HCT116 (cell line): ENCODE results near the gene GPR176. TPM values are rescaled to one million over a fixed set of nuclear protein-coding genes. Genes with fewer than 3 reads are reported as not detected.

ENCODE experiments used
- ATAC-seq: fragments of 200-7000 bp; cut with Tn5 transposase; 2 replicates; pipeline ENCODE4 v1.9.1; 2020; ENCODE audit warnings: mild to moderate bottlenecking, moderate library complexity
- BruUV-seq: library from RNA; stranded (reverse); fragments of 400-500 nt; replicated peaks from 2 replicates; lab custom pipeline; 2021; lab: Mats Ljungman, UMichigan
- CTCF ChIA-PET: fragments of 300-600 bp; sonication (Branson Sonifier 250); formaldehyde crosslinking; loops from one replicate; lab custom pipeline; 2021; ENCODE audit warnings: antibody characterized with exemption; lab: Charles Lee
- POLR2A ChIA-PET: fragments of 300-600, 350-600 bp; sonication (Branson Sonifier 250); formaldehyde crosslinking; loops from one replicate; lab custom pipeline; 2021; ENCODE audit warnings: antibody characterized with exemption; lab: Charles Lee
- RAD21 ChIA-PET, 2 experiments: fragments of 300-600 bp; sonication (Branson Sonifier 250); formaldehyde crosslinking; loops; one replicate each; lab custom pipeline; 2023; ENCODE audit warnings: low total read pairs in 2 of 2; ENCODE audit not compliant: uncharacterized antibody in 2 of 2, unreplicated experiment in 2 of 2, low non-redundant PET in 1 of 2; lab: Charles Lee
- DNase-seq: peaks from one replicate; pipeline ENCODE4 v3.0.0-alpha.2; 2010; ENCODE audit warnings: low read depth, low spot score
- H2AFZ ChIP-seq: fragments of 200-600 bp; shearing (Covaris generic), sonication (generic); 2 replicates; pipeline ENCODE4 v1.6.1; 2017; ENCODE audit warnings: low read depth, mixed run types, mixed read lengths, antibody characterized with exemption, low read length; ENCODE audit not compliant: poor library complexity, severe bottlenecking
- H3K27ac ChIP-seq: 2 replicates; pipeline ENCODE4 v1.5.1; 2012; ENCODE audit warnings: low read depth, low read length
- H3K27me3 ChIP-seq: fragments of 200-600 bp; sonication (generic); 2 replicates; pipeline ENCODE4 v1.6.1; 2016; ENCODE audit warnings: mixed run types, low read length, mixed read lengths; ENCODE audit not compliant: insufficient read depth
- H3K36me3 ChIP-seq, 2 experiments: fragments of 200-500 bp in 1 of 2; fragments of 200-600 bp in 1 of 2; sonication (Bioruptor generic) in 1 of 2; sonication (generic) in 1 of 2; 2 replicates each; pipeline versions ENCODE4 v1.5.1 to v1.6.1; 2014 to 2016; ENCODE audit warnings: low read length in 2 of 2, inconsistent platforms in 1 of 2, mixed read lengths in 1 of 2, mixed run types in 1 of 2; ENCODE audit not compliant: insufficient read depth in 2 of 2, control insufficient read depth in 1 of 2
- H3K4me1 ChIP-seq, 2 experiments: fragments of 200-600 bp in 1 of 2; sonication (generic) in 1 of 2; 2 replicates each; pipeline versions ENCODE4 v1.5.1 to v1.6.1; 2012 to 2017; ENCODE audit warnings: low read length in 2 of 2, inconsistent platforms in 1 of 2, mild to moderate bottlenecking in 1 of 2, mixed read lengths in 1 of 2, mixed run types in 1 of 2, moderate library complexity in 1 of 2; ENCODE audit not compliant: insufficient read depth in 2 of 2, control insufficient read depth in 1 of 2
- H3K4me2 ChIP-seq: fragments of 200-600 bp; sonication (generic); 2 replicates; pipeline ENCODE4 v1.6.1; 2017; ENCODE audit warnings: mixed run types, low read length, mixed read lengths
- H3K4me3 ChIP-seq, 2 experiments: fragments of 200-600 bp in 1 of 2; sonication (generic) in 1 of 2; replicated peaks in 1 of 2; 2 replicates each; pipeline ENCODE4 v1.5.1; 2011 to 2016; ENCODE audit warnings: low read length in 2 of 2, control low read depth in 1 of 2, low read depth in 1 of 2, mild to moderate bottlenecking in 1 of 2, mixed read lengths in 1 of 2, mixed run types in 1 of 2
- H3K79me2 ChIP-seq: fragments of 200-600 bp; sonication (generic); 2 replicates; pipeline ENCODE4 v1.6.1; 2017; ENCODE audit warnings: mild to moderate bottlenecking, mixed run types, low read length, moderate library complexity, mixed read lengths; ENCODE audit not compliant: insufficient read depth
- H3K9ac ChIP-seq: fragments of 200-600 bp; sonication (generic); 2 replicates; pipeline ENCODE4 v1.6.1; 2016; ENCODE audit warnings: low read length, mixed read lengths
- H3K9me2 ChIP-seq: fragments of 200-600 bp; sonication (generic), shearing (Covaris generic); 2 replicates; pipeline ENCODE4 v1.6.1; 2017; ENCODE audit warnings: mixed run types, mild to moderate bottlenecking, moderate library complexity; ENCODE audit not compliant: insufficient read depth
- H3K9me3 ChIP-seq, 2 experiments: fragments of 200-500 bp in 1 of 2; fragments of 200-600 bp in 1 of 2; sonication (Bioruptor generic) in 1 of 2; sonication (generic) in 1 of 2; 2 replicates each; pipeline ENCODE4 v1.6.1; 2014 to 2017; ENCODE audit warnings: low read length in 2 of 2, mixed read lengths in 2 of 2, inconsistent platforms in 1 of 2, low read depth in 1 of 2, mild to moderate bottlenecking in 1 of 2, mixed run types in 1 of 2, moderate library complexity in 1 of 2; ENCODE audit not compliant: control insufficient read depth in 1 of 2, insufficient read depth in 1 of 2
- H4K20me1 ChIP-seq: fragments of 200-600 bp; sonication (generic), shearing (Covaris generic); 2 replicates; pipeline ENCODE4 v1.6.1; 2017; ENCODE audit warnings: mixed run types, mild to moderate bottlenecking, moderate library complexity; ENCODE audit not compliant: insufficient read depth
- ATF3 ChIP-seq: IDR thresholded peaks from 2 replicates; pipeline ENCODE4 v1.6.1; 2012
- CBX3 ChIP-seq: IDR thresholded peaks from 2 replicates; pipeline ENCODE4 v1.6.1; 2012; ENCODE audit warnings: low read depth
- CEBPB ChIP-seq: IDR thresholded peaks from 2 replicates; pipeline ENCODE4 v1.6.1; 2012; ENCODE audit warnings: low read depth
- EGR1 ChIP-seq: IDR thresholded peaks from 2 replicates; pipeline ENCODE4 v1.6.1; 2012; ENCODE audit warnings: low read depth
- ELF1 ChIP-seq: IDR thresholded peaks from 2 replicates; pipeline ENCODE4 v1.6.1; 2012; ENCODE audit warnings: low read depth, borderline replicate concordance
- FOSL1 ChIP-seq: IDR thresholded peaks from 2 replicates; pipeline ENCODE4 v1.6.1; 2012; ENCODE audit warnings: low read depth
- MAX ChIP-seq: IDR thresholded peaks from 2 replicates; pipeline ENCODE4 v1.6.1; 2012
- POLR2AphosphoS5 ChIP-seq: IDR thresholded peaks from 2 replicates; pipeline ENCODE4 v1.6.1; 2011; ENCODE audit warnings: mild to moderate bottlenecking, low read depth, low read length, moderate library complexity
- RAD21 ChIP-seq: IDR thresholded peaks from 2 replicates; pipeline ENCODE4 v1.6.1; 2012; ENCODE audit warnings: low read depth, mild to moderate bottlenecking
- REST ChIP-seq: IDR thresholded peaks from 2 replicates; pipeline ENCODE4 v1.6.1; 2012; ENCODE audit warnings: low read depth
- SIN3A ChIP-seq: IDR thresholded peaks from 2 replicates; pipeline ENCODE4 v1.6.1; 2012; ENCODE audit warnings: low read depth
- SP1 ChIP-seq: IDR thresholded peaks from 2 replicates; pipeline ENCODE4 v1.6.1; 2012; ENCODE audit warnings: low read depth
- TCF7L2 ChIP-seq: IDR thresholded peaks from 2 replicates; pipeline ENCODE4 v1.7.0; 2011; ENCODE audit warnings: borderline replicate concordance, inconsistent platforms; ENCODE audit not compliant: insufficient read depth, insufficient read length; ENCODE audit errors: extremely low read depth
- YY1 ChIP-seq: IDR thresholded peaks from 2 replicates; pipeline ENCODE4 v1.6.1; 2011; ENCODE audit warnings: low read length, low read depth, moderate library complexity, mild to moderate bottlenecking; ENCODE audit not compliant: insufficient replicate concordance; ENCODE audit errors: extremely low read depth
- ZBTB33 ChIP-seq: IDR thresholded peaks from 2 replicates; pipeline ENCODE4 v1.6.1; 2011; ENCODE audit warnings: mild to moderate bottlenecking, low read length, moderate library complexity; ENCODE audit not compliant: insufficient replicate concordance; ENCODE audit errors: extremely low read depth
- ZFX ChIP-seq: fragments of 450-650 bp; IDR thresholded peaks from 2 replicates; pipeline ENCODE4 v1.6.1; 2017
- ZNF274 ChIP-seq: fragments of 200-500 bp; sonication (Bioruptor generic); IDR thresholded peaks from 2 replicates; pipeline ENCODE4 v1.6.1; 2014; ENCODE audit warnings: mild to moderate bottlenecking, low read depth, low read length, inconsistent platforms
- intact Hi-C: fragments of 100-400 bp; cut with micrococcal nuclease; formaldehyde crosslinking; loops from 2 replicates; pipeline ENCODE4 v1.10.0; 2022
- total RNA-seq: library from RNA; stranded (reverse); gene quantifications from one replicate; pipeline ENCODE4 v1.2.1, GENCODE V29; 2021; ENCODE audit not compliant: unreplicated experiment

GPR176 gene
- total RNA-seq, 1 experiment from 2014 or later = 1.7 TPM

- no peaks in the 10 kb centered on the region for H3K27me3 ChIP-seq
- CTCF ChIA-PET = no interaction called here
- no peaks in the 10 kb centered on the region for H3K4me1 ChIP-seq
- no peak for ATAC-seq
- no peaks in the 10 kb centered on the region for H3K9me3 ChIP-seq
- H3K79me2 ChIP-seq = no peaks in the 10 kb centered on the region
- no peaks in the 10 kb centered on the region for H3K36me3 ChIP-seq
- H3K9me2 ChIP-seq = no peaks in the 10 kb centered on the region
- TF ChIP-seq ATF3 (no peak), REST (no peak), POLR2AphosphoS5 (no peak), EGR1 (no peak), ELF1 (no peak), FOSL1 (no peak), YY1 (no peak), SIN3A (no peak), ZFX (no peak), RAD21 (no peak), ZBTB33 (no peak), MAX (no peak), CEBPB (no peak), CBX3 (no peak), TCF7L2 (no peak), ZNF274 (no peak), SP1 (no peak)
- no peaks in the 10 kb centered on the region for H4K20me1 ChIP-seq
- POLR2A ChIA-PET = no interaction called here
- no peak overlapping the region for H2AFZ ChIP-seq
- no peak overlapping the region for H3K4me2 ChIP-seq
- DNase-seq = no peak
- no peak overlapping the region for H3K27ac ChIP-seq
- RAD21 ChIA-PET = no interaction called here
- no peak overlapping the region for H3K9ac ChIP-seq
- BruUV-seq = no TSS peak
- no peak overlapping the region for H3K4me3 ChIP-seq
- intact Hi-C loops = no loop called here
These were observed 85.8 kb downstream of the GPR176 start for GRCh38 chr15:39834256-39834655.
